Endothelial cell of umbilical vein (primary cell): ENCODE measurements around the gene RPS6KA3. TPM values are rescaled to one million over a fixed set of nuclear protein-coding genes. Genes with fewer than 3 reads are reported as not detected.

Experiments used
- BruUV-seq: library from RNA; stranded (reverse); fragments of 400-500 nt; replicated peaks from 2 replicates; lab custom pipeline; 2021; lab: Mats Ljungman, UMichigan
- CTCF ChIA-PET: fragments of 300-600, 350-600 bp; sonication (Branson Sonifier 250); formaldehyde crosslinking; loops from one replicate; lab custom pipeline; 2021; ENCODE audit warnings: antibody characterized with exemption, inconsistent platforms; lab: Charles Lee
- POLR2A ChIA-PET: fragments of 300-600, 350-600 bp; sonication (Branson Sonifier 250); formaldehyde crosslinking; loops from one replicate; lab custom pipeline; 2021; ENCODE audit warnings: antibody characterized with exemption, inconsistent platforms; lab: Charles Lee
- DNase-seq: peaks from one replicate; pipeline ENCODE4 v3.0.0-alpha.2; 2011; ENCODE audit warnings: low read depth, low spot score
- FAIRE-seq: peaks from 2 replicates; lab custom pipeline; 2011; peaks lifted over from hg19 to GRCh38; lab: Jason Lieb, UNC
- H2AFZ ChIP-seq: 2 replicates; pipeline ENCODE4 v1.6.0; 2012; ENCODE audit warnings: low read depth, low read length, control low read depth, inconsistent platforms
- H3K27ac ChIP-seq: 2 replicates; pipeline ENCODE4 v1.5.1; 2011; ENCODE audit warnings: low read depth, mild to moderate bottlenecking, control low read depth, low read length, moderate library complexity; ENCODE audit not compliant: insufficient read depth
- H3K27me3 ChIP-seq, 2 experiments: 2 replicates each; pipeline versions ENCODE4 v1.6.0 to v1.6.1; 2011; ENCODE audit warnings: low read length in 2 of 2, mixed read lengths in 1 of 2; ENCODE audit not compliant: control insufficient read depth in 2 of 2, insufficient read depth in 2 of 2
- H3K36me3 ChIP-seq, 2 experiments: 2 replicates in 1 of 2; 3 replicates in 1 of 2; pipeline ENCODE4 v1.5.1; 2011; ENCODE audit warnings: low read length in 2 of 2, mild to moderate bottlenecking in 1 of 2, moderate library complexity in 1 of 2; ENCODE audit not compliant: control insufficient read depth in 2 of 2, insufficient read depth in 2 of 2; ENCODE audit errors: extremely low read depth in 1 of 2
- H3K4me1 ChIP-seq: 3 replicates; pipeline ENCODE4 v1.5.1; 2011; ENCODE audit warnings: mild to moderate bottlenecking, low read length; ENCODE audit not compliant: control insufficient read depth, insufficient read depth; ENCODE audit errors: extremely low read depth
- H3K4me2 ChIP-seq: 2 replicates; pipeline ENCODE4 v1.6.1; 2011; ENCODE audit warnings: low read length, control low read depth, mixed read lengths; ENCODE audit not compliant: insufficient read depth
- H3K4me3 ChIP-seq, 3 experiments: fragments of 200-600 bp in 1 of 3; sonication (generic), shearing (Covaris generic) in 1 of 3; replicated peaks in 1 of 3; 2 replicates each; pipeline ENCODE4 v1.5.1; 2011 to 2016; ENCODE audit warnings: control low read depth in 3 of 3, low read length in 3 of 3, mild to moderate bottlenecking in 2 of 3, inconsistent platforms in 1 of 3, low read depth in 1 of 3, moderate library complexity in 1 of 3; ENCODE audit not compliant: insufficient read depth in 1 of 3
- H3K79me2 ChIP-seq: 2 replicates; pipeline ENCODE4 v1.6.0; 2012; ENCODE audit warnings: low read length, inconsistent platforms; ENCODE audit not compliant: control insufficient read depth, insufficient read depth
- H3K9ac ChIP-seq: replicated peaks from 2 replicates; pipeline ENCODE3; 2011; ENCODE audit warnings: low read length, control low read depth; ENCODE audit not compliant: insufficient read depth; ENCODE audit errors: extremely low read depth
- H3K9me1 ChIP-seq: replicated peaks from 3 replicates; pipeline ENCODE4 v1.6.0; 2011; ENCODE audit warnings: mild to moderate bottlenecking, low read length; ENCODE audit not compliant: control insufficient read depth, insufficient read depth; ENCODE audit errors: extremely low read depth
- H3K9me3 ChIP-seq: replicated peaks from 2 replicates; pipeline ENCODE4 v1.5.1; 2012; ENCODE audit warnings: low read length, inconsistent platforms; ENCODE audit not compliant: control insufficient read depth, insufficient read depth
- H4K20me1 ChIP-seq: replicated peaks from 2 replicates; pipeline ENCODE3; 2011; ENCODE audit warnings: mild to moderate bottlenecking, low read length; ENCODE audit not compliant: control insufficient read depth, insufficient read depth; ENCODE audit errors: extremely low read depth
- EZH2 ChIP-seq: IDR thresholded peaks from 2 replicates; pipeline ENCODE4 v1.6.1; 2012; ENCODE audit warnings: borderline replicate concordance, low read depth, mild to moderate bottlenecking, moderate library complexity, low read length, inconsistent platforms; ENCODE audit not compliant: severe bottlenecking
- FOS ChIP-seq: IDR thresholded peaks from 2 replicates; pipeline ENCODE4 v1.6.1; 2011; ENCODE audit warnings: mild to moderate bottlenecking, low read length, moderate library complexity, borderline replicate concordance; ENCODE audit not compliant: insufficient read depth
- GATA2 ChIP-seq: IDR thresholded peaks from 2 replicates; pipeline ENCODE4 v1.7.0; 2011; ENCODE audit warnings: low read depth, mild to moderate bottlenecking, moderate library complexity, mixed read lengths, low read length; ENCODE audit not compliant: insufficient read length, insufficient read depth
- JUN ChIP-seq: IDR thresholded peaks from 2 replicates; pipeline ENCODE4 v1.6.1; 2011; ENCODE audit warnings: borderline replicate concordance, low read depth; ENCODE audit not compliant: insufficient read length, insufficient read depth
- POLR2AphosphoS5 ChIP-seq: IDR thresholded peaks from 2 replicates; pipeline ENCODE4 v1.6.1; 2012; ENCODE audit warnings: low read depth, mild to moderate bottlenecking, control low read depth, low read length, moderate library complexity; ENCODE audit not compliant: insufficient read depth
- dilution Hi-C: fragments of 300-500 bp; cut with MboI; formaldehyde crosslinking; loops from one replicate; pipeline ENCODE4 v1.15.0; 2019; ENCODE audit warnings: low sequenced_read_pairs; ENCODE audit not compliant: extremely low pct_ligation_motif_present
- intact Hi-C: fragments of 100-400 bp; cut with micrococcal nuclease; formaldehyde crosslinking; loops from one replicate; pipeline ENCODE4 v1.10.0; 2022
- polyA plus RNA-seq, 4 experiments: library from polyadenylated mRNA; depleted of rRNA in 3 of 4; stranded (reverse) in 3 of 4; unstranded in 1 of 4; fragments of >200 nt; gene quantifications; 2 replicates each; pipeline versions ENCODE4 v1.2.1 to v1.2.3, GENCODE V29; 2011 to 2012; ENCODE audit warnings: missing spikeins in 1 of 4
- total RNA-seq: library from RNA; stranded (reverse); gene quantifications from 2 replicates; pipeline ENCODE4 v1.2.3, GENCODE V29; 2021
- TF ChIP-seq, protein P1 (sequence below), 2 donors: IDR thresholded peaks; 1 replicate in 1 of 2; 2 replicates in 1 of 2; pipeline ENCODE4 v1.5.1; 2011; ENCODE audit warnings: low read length in 2 of 2, mild to moderate bottlenecking in 2 of 2, moderate library complexity in 2 of 2, control low read depth in 1 of 2, inconsistent platforms in 1 of 2, low read depth in 1 of 2; ENCODE audit not compliant: insufficient read depth in 1 of 2; ENCODE audit errors: extremely low read depth in 1 of 2

The RPS6KA3 gene
- total and polyA plus RNA-seq, 2 donors (not counting 3 experiments of a cell fraction or from before 2014, with no cell fraction given) = 24.4 to 61.6 TPM

- no peak for FAIRE-seq
- no TSS peak for BruUV-seq
- intact Hi-C loops (loop anchor here (5.0 kb wide), 1 partner anchor 225 kb away; no protein-coding TSS in a partner anchor), dilution Hi-C loops (no loop called here)
- no peak for DNase-seq
- Histone ChIP-seq H3K4me1 (peaks cover 8% of the 10 kb centered on the region), H3K9me3 (no peaks in the 10 kb centered on the region), H2AFZ (no peak overlapping the region), H3K4me2 (no peak overlapping the region), H3K9me1 (no peaks in the 10 kb centered on the region), H3K27ac (no peak overlapping the region), H3K27me3 (no peaks in the 10 kb centered on the region), H3K9ac (no peak overlapping the region), H3K36me3 (no peaks in the 10 kb centered on the region), H4K20me1 (no peaks in the 10 kb centered on the region), H3K79me2 (peaks cover 20% of the 10 kb centered on the region), H3K4me3 (no peak overlapping the region)
- CTCF ChIA-PET = interaction anchor here (1.3 kb wide), 1 partner anchor 228 kb away, joined by 3 read pairs; no protein-coding TSS in a partner anchor
- TF ChIP-seq GATA2 (no peak), FOS (no peak), POLR2AphosphoS5 (no peak), JUN (no peak), EZH2 (no peak)
- TF ChIP-seq, protein P1, sequence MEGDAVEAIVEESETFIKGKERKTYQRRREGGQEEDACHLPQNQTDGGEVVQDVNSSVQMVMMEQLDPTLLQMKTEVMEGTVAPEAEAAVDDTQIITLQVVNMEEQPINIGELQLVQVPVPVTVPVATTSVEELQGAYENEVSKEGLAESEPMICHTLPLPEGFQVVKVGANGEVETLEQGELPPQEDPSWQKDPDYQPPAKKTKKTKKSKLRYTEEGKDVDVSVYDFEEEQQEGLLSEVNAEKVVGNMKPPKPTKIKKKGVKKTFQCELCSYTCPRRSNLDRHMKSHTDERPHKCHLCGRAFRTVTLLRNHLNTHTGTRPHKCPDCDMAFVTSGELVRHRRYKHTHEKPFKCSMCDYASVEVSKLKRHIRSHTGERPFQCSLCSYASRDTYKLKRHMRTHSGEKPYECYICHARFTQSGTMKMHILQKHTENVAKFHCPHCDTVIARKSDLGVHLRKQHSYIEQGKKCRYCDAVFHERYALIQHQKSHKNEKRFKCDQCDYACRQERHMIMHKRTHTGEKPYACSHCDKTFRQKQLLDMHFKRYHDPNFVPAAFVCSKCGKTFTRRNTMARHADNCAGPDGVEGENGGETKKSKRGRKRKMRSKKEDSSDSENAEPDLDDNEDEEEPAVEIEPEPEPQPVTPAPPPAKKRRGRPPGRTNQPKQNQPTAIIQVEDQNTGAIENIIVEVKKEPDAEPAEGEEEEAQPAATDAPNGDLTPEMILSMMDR (IDR thresholded peaks at IDR 0.05; ENCODE audit: extremely low read depth in 1 of 2, insufficient read depth in 1 of 2, low read depth in 1 of 2, low read length in 2 of 2) = no peak
- POLR2A ChIA-PET = no interaction called here
These were observed 134.0 kb downstream of the RPS6KA3 start for GRCh38 chrX:20132666-20133065.
